ENCODE results near the gene MCC. TPM values are rescaled to one million over a fixed set of nuclear protein-coding genes. Genes with fewer than 3 reads are reported as not detected.

Gene MCC
- total RNA-seq, 1 donor from 2014 or later = 47.9 TPM

DNA sequence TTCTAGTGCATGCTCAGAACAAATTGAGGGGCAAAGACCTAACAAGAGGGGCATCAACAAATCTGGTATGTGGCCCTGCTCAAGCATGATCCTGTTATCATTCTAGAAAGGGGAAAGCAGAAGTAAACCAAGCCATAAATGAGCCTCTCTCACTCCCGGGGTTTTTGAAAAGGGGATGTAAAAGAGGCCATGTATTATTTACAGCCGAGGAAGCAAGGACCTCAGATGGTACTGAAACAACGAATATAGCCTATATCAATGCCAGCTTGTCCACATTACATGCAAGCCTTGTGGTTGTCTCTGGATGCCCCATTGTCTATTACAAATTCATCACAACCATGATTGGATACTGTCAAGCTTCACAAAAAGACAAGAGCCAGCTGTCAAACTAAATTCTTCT lies 300.3 kb downstream of the MCC start:
- Histone ChIP-seq H3K36me3 (no peaks in the 10 kb centered on the region), H3K4me3 (no peak overlapping the region), H3K4me1 (peaks cover 16% of the 10 kb centered on the region), H3K9me3 (no peaks in the 10 kb centered on the region), H3K27me3 (no peaks in the 10 kb centered on the region), H3K27ac (no peak overlapping the region)
- DNase-seq (ENCODE audit: extremely low spot score in 2 of 2) = no peak
- intact Hi-C loops (cut with DNase I) = no loop called here
- TF ChIP-seq, protein P1, sequence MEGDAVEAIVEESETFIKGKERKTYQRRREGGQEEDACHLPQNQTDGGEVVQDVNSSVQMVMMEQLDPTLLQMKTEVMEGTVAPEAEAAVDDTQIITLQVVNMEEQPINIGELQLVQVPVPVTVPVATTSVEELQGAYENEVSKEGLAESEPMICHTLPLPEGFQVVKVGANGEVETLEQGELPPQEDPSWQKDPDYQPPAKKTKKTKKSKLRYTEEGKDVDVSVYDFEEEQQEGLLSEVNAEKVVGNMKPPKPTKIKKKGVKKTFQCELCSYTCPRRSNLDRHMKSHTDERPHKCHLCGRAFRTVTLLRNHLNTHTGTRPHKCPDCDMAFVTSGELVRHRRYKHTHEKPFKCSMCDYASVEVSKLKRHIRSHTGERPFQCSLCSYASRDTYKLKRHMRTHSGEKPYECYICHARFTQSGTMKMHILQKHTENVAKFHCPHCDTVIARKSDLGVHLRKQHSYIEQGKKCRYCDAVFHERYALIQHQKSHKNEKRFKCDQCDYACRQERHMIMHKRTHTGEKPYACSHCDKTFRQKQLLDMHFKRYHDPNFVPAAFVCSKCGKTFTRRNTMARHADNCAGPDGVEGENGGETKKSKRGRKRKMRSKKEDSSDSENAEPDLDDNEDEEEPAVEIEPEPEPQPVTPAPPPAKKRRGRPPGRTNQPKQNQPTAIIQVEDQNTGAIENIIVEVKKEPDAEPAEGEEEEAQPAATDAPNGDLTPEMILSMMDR (IDR thresholded peaks at IDR 0.05) = no peak
- TF ChIP-seq POLR2AphosphoS5 (IDR thresholded peaks at IDR 0.05; ENCODE audit: insufficient read depth in 1 of 2, low read depth in 1 of 2) (no peak), POLR2A (IDR thresholded peaks at IDR 0.05) (no peak)

DNA sequence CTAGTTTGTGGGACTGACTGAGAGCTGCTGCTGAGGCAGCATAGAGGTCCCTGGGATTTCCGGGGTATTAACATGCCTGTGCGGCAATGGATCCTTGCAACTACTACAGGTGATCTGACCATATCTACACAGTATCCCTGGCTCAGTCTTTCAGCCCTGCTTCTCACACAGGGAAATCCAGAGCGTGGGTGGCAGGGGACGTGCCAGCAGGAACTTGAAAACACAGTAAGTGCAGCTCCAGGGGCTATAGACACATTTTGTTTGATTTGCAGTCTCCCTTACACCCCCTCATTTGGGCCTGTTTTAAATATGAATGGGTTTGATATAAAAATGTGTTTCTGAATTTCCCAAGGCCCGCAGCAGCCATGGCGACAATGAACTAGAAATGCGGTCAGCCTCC lies 302.2 kb downstream of the MCC start:
- no peaks in the 10 kb centered on the region for H3K9me3 ChIP-seq
- no peak for TF ChIP-seq POLR2AphosphoS5 (IDR thresholded peaks at IDR 0.05; ENCODE audit: insufficient read depth in 1 of 2, low read depth in 1 of 2)
- TF ChIP-seq, protein P1 (IDR thresholded peaks at IDR 0.05) = no peak
- no peak for TF ChIP-seq POLR2A (IDR thresholded peaks at IDR 0.05)
- no peak overlapping the region for H3K27ac ChIP-seq
- H3K4me3 ChIP-seq = no peak overlapping the region
- H3K36me3 ChIP-seq = no peaks in the 10 kb centered on the region
- intact Hi-C loops (cut with DNase I) = no loop called here
- no peaks in the 10 kb centered on the region for H3K27me3 ChIP-seq
- no peak for DNase-seq (ENCODE audit: extremely low spot score in 2 of 2)
- peaks cover 16% of the 10 kb centered on the region for H3K4me1 ChIP-seq

DNA sequence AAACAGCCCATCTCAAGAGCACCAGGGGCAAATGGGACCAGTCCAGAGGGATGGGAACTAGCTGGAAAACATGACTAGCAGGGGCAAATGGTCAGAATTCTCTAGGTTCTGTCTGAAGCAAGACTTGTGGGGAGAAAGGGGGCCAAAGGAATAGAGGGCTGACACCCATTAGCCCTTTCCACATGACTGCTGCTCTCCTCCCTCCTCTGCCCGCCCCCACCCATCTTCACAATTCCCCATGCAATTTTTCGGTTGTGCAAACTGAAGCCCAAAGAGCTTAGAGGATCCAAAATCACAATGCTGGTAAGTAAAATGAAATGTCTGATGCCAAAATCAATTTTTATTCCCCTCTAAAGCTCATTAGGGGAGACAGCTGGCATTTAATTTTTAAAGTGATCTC lies 304.6 kb downstream of the MCC start:
- no peaks in the 10 kb centered on the region for H3K27me3 ChIP-seq
- H3K36me3 ChIP-seq = no peaks in the 10 kb centered on the region
- TF ChIP-seq POLR2AphosphoS5 (IDR thresholded peaks at IDR 0.05; ENCODE audit: insufficient read depth in 1 of 2, low read depth in 1 of 2) (no peak), POLR2A (IDR thresholded peaks at IDR 0.05) (no peak)
- TF ChIP-seq, protein P1 (IDR thresholded peaks at IDR 0.05) = no peak
- DNase-seq (ENCODE audit: extremely low spot score in 2 of 2) = no peak
- intact Hi-C loops (cut with DNase I) = no loop called here
- H3K4me1 ChIP-seq = peaks cover 16% of the 10 kb centered on the region
- no peak overlapping the region for H3K4me3 ChIP-seq
- no peaks in the 10 kb centered on the region for H3K9me3 ChIP-seq
- H3K27ac ChIP-seq = no peak overlapping the region

DNA sequence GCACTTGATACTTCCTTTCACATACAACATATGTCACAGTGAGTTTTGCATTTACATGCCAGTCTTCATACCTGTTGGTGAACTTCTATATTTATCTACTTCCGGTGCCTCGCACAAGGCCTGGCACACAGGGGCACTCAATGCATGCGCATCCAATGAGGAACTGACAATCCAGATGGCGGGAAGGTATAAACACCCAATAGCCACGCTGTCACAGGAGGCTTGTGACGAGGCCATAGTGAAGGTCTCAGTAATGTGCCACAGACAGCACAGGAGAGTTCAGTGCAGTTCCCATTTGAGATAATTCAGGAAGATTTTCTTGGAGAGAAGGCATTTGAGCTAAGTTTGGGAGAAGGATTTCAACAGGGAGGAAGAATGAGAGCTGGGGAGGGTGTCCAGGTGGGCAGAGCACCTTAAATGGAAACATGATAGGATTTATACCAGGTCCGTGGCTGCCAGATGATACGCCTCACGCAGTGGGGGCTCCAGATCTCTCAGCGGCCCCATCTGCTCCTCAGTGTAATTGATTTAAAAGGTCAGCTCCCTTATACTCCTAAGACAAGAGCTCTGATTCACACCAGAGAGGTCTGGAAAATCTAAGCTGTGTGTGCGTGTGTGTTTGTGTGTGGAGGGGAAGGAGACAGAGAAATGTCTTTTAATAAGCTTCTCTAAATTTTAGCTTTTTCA lies 305.5 kb downstream of the MCC start:
- Histone ChIP-seq H3K27ac (no peak overlapping the region), H3K27me3 (no peaks in the 10 kb centered on the region), H3K9me3 (no peaks in the 10 kb centered on the region), H3K36me3 (no peaks in the 10 kb centered on the region), H3K4me3 (no peak overlapping the region), H3K4me1 (peaks cover 16% of the 10 kb centered on the region)
- DNase-seq (ENCODE audit: extremely low spot score in 2 of 2) = no peak
- TF ChIP-seq, protein P1 (IDR thresholded peaks at IDR 0.05) = no peak
- TF ChIP-seq POLR2AphosphoS5 (IDR thresholded peaks at IDR 0.05; ENCODE audit: insufficient read depth in 1 of 2, low read depth in 1 of 2) (no peak), POLR2A (IDR thresholded peaks at IDR 0.05) (no peak)
- intact Hi-C loops (cut with DNase I) = no loop called here

- no peaks in the 10 kb centered on the region for H3K27me3 ChIP-seq
- no peaks in the 10 kb centered on the region for H3K9me3 ChIP-seq
- TF ChIP-seq POLR2AphosphoS5 (IDR thresholded peaks at IDR 0.05; ENCODE audit: insufficient read depth in 1 of 2, low read depth in 1 of 2) (no peak), POLR2A (IDR thresholded peaks at IDR 0.05) (no peak)
- TF ChIP-seq, protein P1 (IDR thresholded peaks at IDR 0.05) = no peak
- no peak for DNase-seq (ENCODE audit: extremely low spot score in 2 of 2)
- peaks cover 14% of the 10 kb centered on the region for H3K4me1 ChIP-seq
- no peaks in the 10 kb centered on the region for H3K36me3 ChIP-seq
- intact Hi-C loops (cut with DNase I) = no loop called here
- H3K27ac ChIP-seq = no peak overlapping the region
- no peak overlapping the region for H3K4me3 ChIP-seq
Measured at GRCh38 chr5:113181853-113182490, 306.3 kb downstream of the MCC start.
